K562 (cell line): ENCODE results near the gene MICALL2.

ENCODE experiments used
- EP300 ChIP-seq: IDR thresholded peaks from 2 replicates; pipeline ENCODE4 v1.6.1; 2012; ENCODE audit warnings: low read length, improper control_type of control experiment
- HDAC6 ChIP-seq: IDR thresholded peaks from 2 replicates; pipeline ENCODE4 v1.6.1; 2012; ENCODE audit warnings: low read depth, mild to moderate bottlenecking, control low read depth, inconsistent platforms, low read length, moderate library complexity
- JUNB ChIP-seq: fragments of 450-650 bp; formaldehyde crosslinking; conservative IDR thresholded peaks from 2 replicates; pipeline ENCODE4 v1.4.0; 2020; ENCODE audit warnings: mild to moderate bottlenecking
- MECOM ChIP-seq: fragments of 250-450 bp; sonication (Bioruptor Pico); IDR thresholded peaks from 2 replicates; pipeline ENCODE4 v1.8.0; 2022; ENCODE audit warnings: inconsistent platforms
- NR3C1 ChIP-seq: sonication (generic); formaldehyde crosslinking; IDR thresholded peaks from 2 replicates; pipeline ENCODE4 v1.8.1; 2022; ENCODE audit warnings: missing genetic modification reagents
- POLR2AphosphoS2 ChIP-seq: IDR thresholded peaks from 2 replicates; pipeline ENCODE4 v1.6.1; 2012; ENCODE audit warnings: low read length, improper control_type of control experiment
- ZBTB17 ChIP-seq: fragments of 450-650 bp; formaldehyde crosslinking; IDR thresholded peaks from 2 replicates; pipeline ENCODE4 v1.4.0; 2020; ENCODE audit warnings: mild to moderate bottlenecking
- ZBTB7A ChIP-seq: IDR thresholded peaks from 2 replicates; pipeline ENCODE4 v1.6.1; 2011; ENCODE audit warnings: low read depth, mild to moderate bottlenecking, low read length, moderate library complexity, borderline replicate concordance; ENCODE audit not compliant: control insufficient read depth
- TF ChIP-seq, protein P1 (sequence below), 2 experiments: fragments of 450-650 bp; formaldehyde crosslinking in 1 of 2; IDR thresholded peaks; 2 replicates each; pipeline versions ENCODE4 v1.4.0 to v1.6.1; 2014 to 2020; ENCODE audit warnings: mild to moderate bottlenecking in 2 of 2, borderline replicate concordance in 1 of 2, low read depth in 1 of 2
- TF ChIP-seq, protein P2 (sequence below): sonication (generic); formaldehyde crosslinking; IDR thresholded peaks from 2 replicates; pipeline ENCODE4 v1.8.0; 2022; ENCODE audit warnings: mild to moderate bottlenecking, low read depth, missing genetic modification reagents
- TF ChIP-seq, protein P3 (sequence below), 3 experiments: IDR thresholded peaks in 2 of 3; conservative IDR thresholded peaks in 1 of 3; 2 replicates each; pipeline ENCODE4 v1.5.1; 2011 to 2012; ENCODE audit warnings: low read length in 3 of 3, mild to moderate bottlenecking in 3 of 3, control low read depth in 2 of 3, improper control_type of control experiment in 1 of 3, inconsistent platforms in 1 of 3, low read depth in 1 of 3, mixed read lengths in 1 of 3, moderate library complexity in 1 of 3; ENCODE audit not compliant: insufficient read depth in 2 of 3

- TF ChIP-seq JUNB (CRISPR knock-in tag) = no peak
- TF ChIP-seq ZBTB7A = no peak
- TF ChIP-seq, protein P1, sequence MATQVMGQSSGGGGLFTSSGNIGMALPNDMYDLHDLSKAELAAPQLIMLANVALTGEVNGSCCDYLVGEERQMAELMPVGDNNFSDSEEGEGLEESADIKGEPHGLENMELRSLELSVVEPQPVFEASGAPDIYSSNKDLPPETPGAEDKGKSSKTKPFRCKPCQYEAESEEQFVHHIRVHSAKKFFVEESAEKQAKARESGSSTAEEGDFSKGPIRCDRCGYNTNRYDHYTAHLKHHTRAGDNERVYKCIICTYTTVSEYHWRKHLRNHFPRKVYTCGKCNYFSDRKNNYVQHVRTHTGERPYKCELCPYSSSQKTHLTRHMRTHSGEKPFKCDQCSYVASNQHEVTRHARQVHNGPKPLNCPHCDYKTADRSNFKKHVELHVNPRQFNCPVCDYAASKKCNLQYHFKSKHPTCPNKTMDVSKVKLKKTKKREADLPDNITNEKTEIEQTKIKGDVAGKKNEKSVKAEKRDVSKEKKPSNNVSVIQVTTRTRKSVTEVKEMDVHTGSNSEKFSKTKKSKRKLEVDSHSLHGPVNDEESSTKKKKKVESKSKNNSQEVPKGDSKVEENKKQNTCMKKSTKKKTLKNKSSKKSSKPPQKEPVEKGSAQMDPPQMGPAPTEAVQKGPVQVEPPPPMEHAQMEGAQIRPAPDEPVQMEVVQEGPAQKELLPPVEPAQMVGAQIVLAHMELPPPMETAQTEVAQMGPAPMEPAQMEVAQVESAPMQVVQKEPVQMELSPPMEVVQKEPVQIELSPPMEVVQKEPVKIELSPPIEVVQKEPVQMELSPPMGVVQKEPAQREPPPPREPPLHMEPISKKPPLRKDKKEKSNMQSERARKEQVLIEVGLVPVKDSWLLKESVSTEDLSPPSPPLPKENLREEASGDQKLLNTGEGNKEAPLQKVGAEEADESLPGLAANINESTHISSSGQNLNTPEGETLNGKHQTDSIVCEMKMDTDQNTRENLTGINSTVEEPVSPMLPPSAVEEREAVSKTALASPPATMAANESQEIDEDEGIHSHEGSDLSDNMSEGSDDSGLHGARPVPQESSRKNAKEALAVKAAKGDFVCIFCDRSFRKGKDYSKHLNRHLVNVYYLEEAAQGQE (IDR thresholded peaks at IDR 0.05; ENCODE audit: borderline replicate concordance) = no peak
- TF ChIP-seq, protein P1 (CRISPR knock-in tag; IDR thresholded peaks at IDR 0.05; ENCODE audit: low read depth) = no peak
- no peak for TF ChIP-seq EP300
- TF ChIP-seq MECOM (CRISPR knock-in tag) = no peak
- no peak for TF ChIP-seq ZBTB17
- no peak for TF ChIP-seq HDAC6
- TF ChIP-seq NR3C1 (CRISPR knock-in tag) = no peak
- TF ChIP-seq, protein P2, sequence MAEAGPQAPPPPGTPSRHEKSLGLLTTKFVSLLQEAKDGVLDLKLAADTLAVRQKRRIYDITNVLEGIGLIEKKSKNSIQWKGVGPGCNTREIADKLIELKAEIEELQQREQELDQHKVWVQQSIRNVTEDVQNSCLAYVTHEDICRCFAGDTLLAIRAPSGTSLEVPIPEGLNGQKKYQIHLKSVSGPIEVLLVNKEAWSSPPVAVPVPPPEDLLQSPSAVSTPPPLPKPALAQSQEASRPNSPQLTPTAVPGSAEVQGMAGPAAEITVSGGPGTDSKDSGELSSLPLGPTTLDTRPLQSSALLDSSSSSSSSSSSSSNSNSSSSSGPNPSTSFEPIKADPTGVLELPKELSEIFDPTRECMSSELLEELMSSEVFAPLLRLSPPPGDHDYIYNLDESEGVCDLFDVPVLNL (CRISPR knock-in tag) = no peak
- TF ChIP-seq POLR2AphosphoS2 = no peak
- TF ChIP-seq, protein P3, sequence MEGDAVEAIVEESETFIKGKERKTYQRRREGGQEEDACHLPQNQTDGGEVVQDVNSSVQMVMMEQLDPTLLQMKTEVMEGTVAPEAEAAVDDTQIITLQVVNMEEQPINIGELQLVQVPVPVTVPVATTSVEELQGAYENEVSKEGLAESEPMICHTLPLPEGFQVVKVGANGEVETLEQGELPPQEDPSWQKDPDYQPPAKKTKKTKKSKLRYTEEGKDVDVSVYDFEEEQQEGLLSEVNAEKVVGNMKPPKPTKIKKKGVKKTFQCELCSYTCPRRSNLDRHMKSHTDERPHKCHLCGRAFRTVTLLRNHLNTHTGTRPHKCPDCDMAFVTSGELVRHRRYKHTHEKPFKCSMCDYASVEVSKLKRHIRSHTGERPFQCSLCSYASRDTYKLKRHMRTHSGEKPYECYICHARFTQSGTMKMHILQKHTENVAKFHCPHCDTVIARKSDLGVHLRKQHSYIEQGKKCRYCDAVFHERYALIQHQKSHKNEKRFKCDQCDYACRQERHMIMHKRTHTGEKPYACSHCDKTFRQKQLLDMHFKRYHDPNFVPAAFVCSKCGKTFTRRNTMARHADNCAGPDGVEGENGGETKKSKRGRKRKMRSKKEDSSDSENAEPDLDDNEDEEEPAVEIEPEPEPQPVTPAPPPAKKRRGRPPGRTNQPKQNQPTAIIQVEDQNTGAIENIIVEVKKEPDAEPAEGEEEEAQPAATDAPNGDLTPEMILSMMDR (IDR thresholded peaks at IDR 0.05 in 2 of 3, conservative IDR thresholded peaks at IDR 0.05 in 1 of 3; ENCODE audit: insufficient read depth in 2 of 3, low read depth in 1 of 3, low read length in 3 of 3) = no peak
Observed at GRCh38 chr7:1452205-1452604, 7.1 kb downstream of the MICALL2 start.
